ENCODE data around the gene CCER1.

The CCER1 gene

DNA sequence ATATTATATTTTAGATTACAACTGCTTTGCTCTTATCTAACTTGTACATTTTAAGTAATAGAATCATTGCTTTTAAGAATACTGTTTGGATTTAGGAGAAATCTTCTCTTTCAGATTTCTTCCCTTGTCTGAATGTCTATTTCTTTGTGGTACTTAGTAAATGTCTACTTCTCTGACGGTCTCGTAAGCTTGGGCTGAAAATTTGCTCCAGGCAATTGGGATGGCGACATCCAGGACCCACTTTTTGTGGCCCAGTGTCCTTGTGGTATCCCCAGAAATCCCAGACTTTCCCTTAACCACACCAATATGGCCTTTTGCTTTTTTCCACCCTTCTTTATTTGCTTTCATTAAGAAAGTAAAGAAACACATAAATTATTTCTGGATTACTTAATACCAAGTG is 24.0 kb upstream of the CCER1 start:
- Mint-ChIP-seq H3K27me3 (peaks cover 4% of the 10 kb centered on the region), H3K4me3 (no peak overlapping the region), H3K9me3 (no peaks in the 10 kb centered on the region), H3K36me3 (ENCODE audit: low read depth) (no peaks in the 10 kb centered on the region), H3K4me1 (ENCODE audit: low read depth) (no peaks in the 10 kb centered on the region), H3K27ac (no peak overlapping the region)
- DNase-seq: no peak

DNA sequence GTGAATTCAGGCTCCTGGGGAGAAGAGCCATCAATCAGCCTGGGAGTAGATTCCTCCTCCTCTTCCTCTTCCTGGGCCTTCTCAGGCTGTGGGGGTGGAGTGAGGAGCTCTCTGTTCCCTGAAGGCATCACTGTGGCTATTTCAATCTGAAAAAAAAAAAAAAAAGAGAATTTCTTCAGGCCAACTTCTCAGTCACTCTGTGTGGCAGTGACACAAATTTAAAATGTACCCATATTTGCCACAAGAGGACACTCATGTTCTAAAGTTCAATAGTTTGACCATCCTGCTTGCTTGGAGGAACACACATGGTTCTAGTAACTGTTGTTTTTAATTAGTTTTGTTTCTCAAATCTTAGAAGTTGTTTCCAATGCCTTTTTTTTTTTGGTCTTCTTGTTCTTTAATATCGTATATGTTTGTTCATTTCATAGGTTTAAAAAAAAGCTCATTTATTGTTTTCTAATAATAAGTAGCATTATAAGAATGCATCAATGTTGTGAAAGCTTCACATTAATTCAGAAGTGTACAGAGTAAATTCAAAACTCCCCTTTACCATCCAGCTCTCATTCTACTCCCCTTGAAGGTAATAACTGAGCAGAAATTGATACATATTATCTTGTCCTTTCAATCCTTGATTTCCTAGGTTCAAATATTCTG is 23.3 kb upstream of the CCER1 start:
- no peaks in the 10 kb centered on the region for H3K36me3 Mint-ChIP-seq (ENCODE audit: low read depth)
- H3K27ac Mint-ChIP-seq: no peak overlapping the region
- H3K4me3 Mint-ChIP-seq: no peak overlapping the region
- H3K9me3 Mint-ChIP-seq: no peaks in the 10 kb centered on the region
- no peaks in the 10 kb centered on the region for H3K4me1 Mint-ChIP-seq (ENCODE audit: low read depth)
- no peak for DNase-seq
- no peaks in the 10 kb centered on the region for H3K27me3 Mint-ChIP-seq

DNA sequence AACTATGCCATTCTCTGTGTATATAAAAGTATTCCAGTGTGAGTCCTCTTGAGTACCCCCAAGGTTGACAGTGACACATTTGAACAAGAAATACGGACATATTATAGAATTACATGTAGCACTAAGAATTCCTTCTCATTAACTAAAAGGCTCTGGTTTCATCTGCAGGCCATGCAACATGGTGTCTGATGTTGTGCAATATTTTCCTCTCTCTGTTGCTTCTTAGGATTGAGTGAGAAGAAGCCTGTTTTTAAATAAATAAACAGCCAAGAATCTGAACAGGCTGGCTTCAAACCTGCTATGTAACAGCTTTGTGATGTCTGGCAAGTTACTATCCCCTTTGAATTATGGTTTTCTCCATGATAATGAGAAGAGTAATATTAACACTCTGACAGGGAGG is 22.2 kb upstream of the CCER1 start:
- H3K4me3 Mint-ChIP-seq: no peak overlapping the region
- H3K27ac Mint-ChIP-seq: no peak overlapping the region
- DNase-seq: no peak
- H3K4me1 Mint-ChIP-seq (ENCODE audit: low read depth): no peaks in the 10 kb centered on the region
- H3K9me3 Mint-ChIP-seq: no peaks in the 10 kb centered on the region
- no peaks in the 10 kb centered on the region for H3K36me3 Mint-ChIP-seq (ENCODE audit: low read depth)
- no peaks in the 10 kb centered on the region for H3K27me3 Mint-ChIP-seq

DNA sequence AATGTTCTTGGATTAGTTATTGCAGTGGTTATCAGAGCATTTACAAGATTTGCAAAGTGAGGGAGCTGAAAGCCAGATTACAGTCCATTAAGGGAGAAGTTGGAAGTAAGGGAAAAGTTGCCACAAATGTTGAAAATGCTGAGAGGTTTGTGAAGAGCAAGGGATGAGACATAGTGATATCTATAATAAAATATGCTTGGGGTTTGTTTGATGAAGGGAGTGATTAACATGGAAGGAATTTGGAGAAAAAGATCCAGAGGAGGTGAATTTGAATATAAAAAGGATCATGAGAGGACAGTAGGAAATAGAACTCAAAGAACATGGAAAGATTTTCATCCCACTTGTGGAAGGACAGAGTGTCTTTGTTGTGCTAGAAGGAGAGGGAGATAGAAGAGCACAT is 19.3 kb upstream of the CCER1 start:
- no peak overlapping the region for H3K27ac Mint-ChIP-seq
- peaks cover 4% of the 10 kb centered on the region for H3K27me3 Mint-ChIP-seq
- H3K36me3 Mint-ChIP-seq (ENCODE audit: low read depth): no peaks in the 10 kb centered on the region
- H3K9me3 Mint-ChIP-seq: no peaks in the 10 kb centered on the region
- H3K4me3 Mint-ChIP-seq: no peak overlapping the region
- DNase-seq: no peak
- no peaks in the 10 kb centered on the region for H3K4me1 Mint-ChIP-seq (ENCODE audit: low read depth)

DNA sequence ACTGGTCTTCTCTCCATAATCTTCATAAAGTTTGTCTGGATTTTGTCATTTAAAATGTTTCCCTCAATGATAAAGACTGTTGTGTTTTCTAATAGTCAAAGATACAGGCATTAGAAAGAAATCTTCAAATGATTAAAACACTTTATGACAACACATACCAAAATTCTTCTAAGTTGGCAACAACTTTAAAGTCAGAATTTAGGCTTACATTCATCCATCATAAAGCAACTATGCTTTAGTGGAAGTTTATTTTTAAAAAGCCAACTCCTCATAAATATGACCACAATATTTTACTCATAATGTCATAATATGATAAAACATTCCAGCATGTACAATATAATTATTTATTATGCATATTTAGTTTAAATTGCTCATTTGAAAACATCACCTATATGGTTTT is 17.2 kb upstream of the CCER1 start:
- H3K27me3 Mint-ChIP-seq: peaks cover 11% of the 10 kb centered on the region
- H3K4me1 Mint-ChIP-seq (ENCODE audit: low read depth): no peaks in the 10 kb centered on the region
- no peak for DNase-seq
- H3K9me3 Mint-ChIP-seq: no peaks in the 10 kb centered on the region
- no peaks in the 10 kb centered on the region for H3K36me3 Mint-ChIP-seq (ENCODE audit: low read depth)
- H3K4me3 Mint-ChIP-seq: no peak overlapping the region
- no peak overlapping the region for H3K27ac Mint-ChIP-seq

DNA sequence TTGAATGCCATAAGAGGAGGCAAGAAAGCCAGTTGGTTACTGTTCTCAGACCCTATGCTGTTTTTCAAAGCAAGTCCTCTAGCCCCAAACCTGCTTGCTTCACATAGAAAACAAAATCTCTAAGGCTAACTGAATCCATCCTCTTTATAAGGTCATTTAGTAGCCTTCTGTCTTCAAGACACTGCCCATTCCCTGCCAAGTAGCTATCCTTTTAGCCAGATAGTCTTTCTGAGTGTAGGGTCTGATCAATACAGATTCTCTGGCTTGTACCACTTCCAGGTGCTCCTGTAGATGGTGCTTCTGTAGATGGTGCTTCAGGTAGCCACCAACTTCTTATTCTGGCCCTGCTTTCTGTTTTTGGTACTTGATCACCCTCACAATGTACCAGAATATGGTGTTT is 15.9 kb upstream of the CCER1 start:
- DNase-seq: no peak
- Mint-ChIP-seq H3K4me3 (no peak overlapping the region), H3K4me1 (ENCODE audit: low read depth) (no peaks in the 10 kb centered on the region), H3K27ac (no peak overlapping the region), H3K27me3 (peaks cover 14% of the 10 kb centered on the region), H3K9me3 (no peaks in the 10 kb centered on the region), H3K36me3 (ENCODE audit: low read depth) (no peaks in the 10 kb centered on the region)

DNA sequence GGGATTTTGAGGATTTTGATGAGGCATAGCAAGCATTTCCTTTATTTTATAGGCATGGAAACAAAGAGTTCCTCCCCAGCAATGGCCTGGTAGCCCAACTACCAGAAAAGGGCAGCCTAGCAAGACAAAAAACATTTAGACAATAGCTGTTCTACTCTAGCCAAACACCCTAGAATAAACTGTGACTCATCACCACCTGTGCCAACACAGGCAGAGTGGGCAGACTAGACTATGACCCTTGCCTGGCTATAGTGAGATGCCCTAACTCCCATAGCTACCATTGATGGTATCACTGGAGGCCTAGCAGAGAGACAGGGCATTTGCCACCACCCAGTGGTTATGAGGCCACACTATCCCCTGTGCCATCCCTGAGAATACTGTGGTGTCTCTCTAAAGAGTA is 15.5 kb upstream of the CCER1 start:
- Mint-ChIP-seq H3K36me3 (ENCODE audit: low read depth) (no peaks in the 10 kb centered on the region), H3K9me3 (no peaks in the 10 kb centered on the region), H3K27me3 (peaks cover 14% of the 10 kb centered on the region), H3K4me1 (ENCODE audit: low read depth) (no peaks in the 10 kb centered on the region), H3K4me3 (no peak overlapping the region), H3K27ac (no peak overlapping the region)
- DNase-seq: no peak

DNA sequence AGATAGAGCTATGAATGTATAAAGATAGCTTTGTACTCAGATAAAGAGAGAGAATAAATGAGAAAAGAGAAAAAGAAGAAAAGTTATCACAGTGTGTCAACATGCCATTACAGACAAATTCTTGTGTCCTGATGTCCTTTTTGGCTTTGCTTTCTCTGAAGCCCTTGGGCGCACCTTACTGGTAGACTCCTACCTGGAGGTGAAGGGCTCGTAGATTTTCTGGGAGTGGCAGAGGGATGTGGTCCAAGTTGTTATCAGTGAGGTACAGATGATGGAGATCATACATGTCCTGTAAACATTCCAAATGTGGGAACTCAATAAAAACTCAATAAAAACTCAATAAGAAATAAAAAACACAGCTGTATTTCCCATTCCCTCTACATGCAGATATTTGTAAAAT is 14.9 kb upstream of the CCER1 start:
- Mint-ChIP-seq H3K36me3 (ENCODE audit: low read depth) (no peaks in the 10 kb centered on the region), H3K4me1 (ENCODE audit: low read depth) (no peaks in the 10 kb centered on the region), H3K27me3 (peaks cover 14% of the 10 kb centered on the region), H3K9me3 (no peaks in the 10 kb centered on the region), H3K4me3 (no peak overlapping the region), H3K27ac (no peak overlapping the region)
- no peak for DNase-seq

DNA sequence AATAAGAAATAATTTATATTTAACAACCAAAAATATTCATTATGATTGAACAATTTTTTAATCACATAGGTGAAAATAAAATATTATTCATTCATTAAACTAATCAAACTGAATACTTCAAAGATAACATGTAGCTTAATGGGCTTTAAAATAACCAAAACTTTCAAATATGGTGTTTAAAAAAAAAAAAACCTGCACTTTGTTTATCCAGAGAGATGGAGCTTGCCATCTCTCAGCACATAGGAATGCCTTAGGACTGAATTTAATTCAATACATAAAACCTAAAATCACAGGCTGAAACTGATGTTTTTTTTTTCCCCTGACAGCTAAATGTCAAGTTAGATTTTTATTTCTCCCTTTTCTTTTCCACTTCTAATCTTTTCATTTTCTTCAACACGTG is 14.4 kb upstream of the CCER1 start:
- no peak overlapping the region for H3K4me3 Mint-ChIP-seq
- no peaks in the 10 kb centered on the region for H3K4me1 Mint-ChIP-seq (ENCODE audit: low read depth)
- H3K27me3 Mint-ChIP-seq: peaks cover 14% of the 10 kb centered on the region
- no peak overlapping the region for H3K27ac Mint-ChIP-seq
- no peaks in the 10 kb centered on the region for H3K36me3 Mint-ChIP-seq (ENCODE audit: low read depth)
- no peak for DNase-seq
- no peaks in the 10 kb centered on the region for H3K9me3 Mint-ChIP-seq

DNA sequence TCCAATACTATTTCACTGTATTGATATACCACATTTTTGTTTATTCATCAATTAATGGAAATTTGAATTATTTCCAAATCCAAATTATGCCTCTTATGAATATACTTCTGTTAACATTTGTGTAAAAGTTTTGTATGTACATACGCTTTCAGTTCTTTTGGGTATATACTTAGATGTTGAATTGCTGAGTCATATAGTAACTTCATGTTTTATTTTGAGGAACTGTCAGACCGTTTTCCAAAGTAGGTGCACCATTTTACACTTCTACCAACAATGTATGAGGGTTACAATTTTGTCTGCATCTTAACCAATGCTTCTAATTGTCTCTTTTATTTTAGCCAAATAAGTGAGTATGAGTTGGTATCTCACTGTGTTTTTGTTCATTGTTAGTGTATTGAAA is 10.2 kb upstream of the CCER1 start:
- no peak overlapping the region for H3K27ac Mint-ChIP-seq
- no peaks in the 10 kb centered on the region for H3K9me3 Mint-ChIP-seq
- no peaks in the 10 kb centered on the region for H3K4me1 Mint-ChIP-seq (ENCODE audit: low read depth)
- no peaks in the 10 kb centered on the region for H3K36me3 Mint-ChIP-seq (ENCODE audit: low read depth)
- no peak for DNase-seq
- H3K27me3 Mint-ChIP-seq: peaks cover 14% of the 10 kb centered on the region
- H3K4me3 Mint-ChIP-seq: no peak overlapping the region

DNA sequence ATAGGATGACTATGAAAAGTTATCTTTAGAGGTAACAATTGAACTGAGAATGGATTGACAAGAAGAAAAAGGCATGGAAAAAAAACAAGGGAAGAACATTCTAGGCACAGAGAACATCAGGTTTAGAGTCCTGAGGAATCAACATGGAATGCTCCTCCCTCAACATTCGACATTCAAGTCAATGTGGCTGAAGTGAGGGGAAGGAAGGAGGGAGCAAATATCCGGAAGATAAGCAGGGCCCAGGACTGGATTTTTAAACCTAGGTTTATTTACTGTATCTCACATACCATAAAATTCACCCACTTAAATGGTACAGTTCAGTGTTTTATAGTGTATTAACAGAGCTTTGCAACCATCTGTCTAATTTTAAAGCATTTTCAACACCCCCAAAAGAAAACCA is 9.6 kb upstream of the CCER1 start:
- Mint-ChIP-seq H3K9me3 (no peaks in the 10 kb centered on the region), H3K4me3 (no peak overlapping the region), H3K36me3 (ENCODE audit: low read depth) (no peaks in the 10 kb centered on the region), H3K27me3 (peaks cover 10% of the 10 kb centered on the region), H3K27ac (no peak overlapping the region), H3K4me1 (ENCODE audit: low read depth) (no peaks in the 10 kb centered on the region)
- no peak for DNase-seq

DNA sequence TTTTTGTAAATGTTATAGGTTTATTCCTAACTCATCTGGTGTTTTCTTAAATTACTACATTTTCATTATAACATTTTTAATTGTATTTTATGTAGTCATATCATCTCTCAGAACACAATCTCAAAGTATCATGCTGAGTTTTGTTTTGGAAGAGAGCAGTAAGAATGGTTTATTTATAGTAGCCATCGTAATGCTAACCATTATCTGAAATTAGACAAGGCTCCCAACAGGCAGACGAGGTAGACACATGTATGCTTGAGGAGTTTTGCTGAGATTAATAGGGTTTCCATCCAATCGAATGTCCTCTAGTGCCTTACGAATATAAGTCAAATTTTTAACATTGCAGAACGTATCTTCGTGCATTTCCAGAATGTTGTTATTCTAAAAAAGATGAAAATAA is 9.0 kb upstream of the CCER1 start:
- Mint-ChIP-seq H3K27me3 (peaks cover 10% of the 10 kb centered on the region), H3K9me3 (no peaks in the 10 kb centered on the region), H3K36me3 (ENCODE audit: low read depth) (no peaks in the 10 kb centered on the region), H3K4me1 (ENCODE audit: low read depth) (no peaks in the 10 kb centered on the region), H3K4me3 (no peak overlapping the region), H3K27ac (no peak overlapping the region)
- no peak for DNase-seq

DNA sequence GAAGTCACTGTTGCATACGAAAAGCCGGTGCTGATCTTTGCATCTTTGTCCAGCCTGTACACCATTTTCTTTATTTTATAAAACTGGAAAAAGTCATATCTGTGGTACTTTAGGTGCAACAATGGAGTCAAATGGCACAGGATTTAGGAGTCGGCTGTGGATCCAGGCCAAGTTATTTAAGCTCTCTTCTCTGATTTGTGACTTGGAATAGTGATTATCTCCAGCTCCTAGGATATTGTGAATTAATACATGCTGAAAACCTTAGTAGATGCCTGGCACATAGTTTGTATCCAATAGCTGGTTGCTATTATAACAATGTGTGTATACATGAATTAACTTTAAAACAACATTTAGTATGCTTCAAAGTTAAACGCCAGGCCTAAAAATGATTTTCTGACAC is 6.2 kb upstream of the CCER1 start:
- H3K27me3 Mint-ChIP-seq: no peaks in the 10 kb centered on the region
- H3K4me3 Mint-ChIP-seq: no peak overlapping the region
- DNase-seq: no peak
- H3K4me1 Mint-ChIP-seq (ENCODE audit: low read depth): no peaks in the 10 kb centered on the region
- no peak overlapping the region for H3K27ac Mint-ChIP-seq
- no peaks in the 10 kb centered on the region for H3K9me3 Mint-ChIP-seq
- no peaks in the 10 kb centered on the region for H3K36me3 Mint-ChIP-seq (ENCODE audit: low read depth)

DNA sequence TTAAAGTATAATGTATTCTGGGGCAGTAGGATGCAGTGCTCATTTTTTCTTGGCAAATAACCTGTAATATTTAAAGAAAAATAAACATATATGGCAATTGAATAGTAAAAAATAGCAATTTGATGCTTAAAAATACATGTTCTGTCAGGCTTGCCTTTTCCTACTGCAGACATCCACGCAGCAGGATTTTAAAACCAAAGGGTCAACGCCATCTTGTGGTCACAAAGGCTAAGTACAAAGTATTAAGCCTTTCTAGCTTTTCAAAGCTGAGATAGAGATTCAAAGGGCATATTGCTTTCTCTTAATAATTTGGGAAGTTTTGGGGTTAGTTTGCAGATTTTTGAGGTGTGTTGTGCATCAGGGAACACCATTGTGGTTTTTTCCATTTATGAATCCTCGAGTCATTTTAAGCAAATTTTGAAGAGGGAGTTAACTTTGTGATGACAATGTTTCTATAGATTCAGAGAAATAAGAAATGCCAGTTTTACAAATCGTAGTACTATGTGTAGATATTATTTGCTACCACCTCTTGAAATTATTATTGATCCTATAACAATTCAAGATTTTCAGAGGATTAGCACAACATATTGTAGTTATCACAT is 4.7 kb upstream of the CCER1 start:
- DNase-seq: no peak
- Mint-ChIP-seq H3K27ac (no peak overlapping the region), H3K4me1 (ENCODE audit: low read depth) (no peaks in the 10 kb centered on the region), H3K4me3 (no peak overlapping the region), H3K9me3 (no peaks in the 10 kb centered on the region), H3K36me3 (ENCODE audit: low read depth) (no peaks in the 10 kb centered on the region), H3K27me3 (no peaks in the 10 kb centered on the region)

DNA sequence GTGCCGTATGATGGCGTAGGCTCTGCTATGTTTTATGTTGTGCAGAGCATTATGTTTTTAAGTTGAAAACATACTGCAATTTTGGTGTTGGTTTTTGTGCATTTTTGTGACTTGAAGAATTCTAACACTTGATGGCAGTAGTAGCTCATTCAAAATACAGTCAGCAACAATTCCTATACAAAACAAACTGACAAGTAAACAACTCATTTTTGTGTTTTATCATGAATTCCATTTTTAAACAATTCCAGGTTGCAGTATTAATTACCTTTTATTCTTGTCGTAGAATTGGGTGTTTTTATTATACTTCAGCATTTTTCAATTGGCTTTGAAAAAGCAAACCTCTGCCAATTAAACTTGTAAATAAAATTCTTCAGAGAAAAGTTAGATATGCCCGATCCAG is 4.1 kb upstream of the CCER1 start:
- H3K27ac Mint-ChIP-seq: no peak overlapping the region
- no peaks in the 10 kb centered on the region for H3K27me3 Mint-ChIP-seq
- no peaks in the 10 kb centered on the region for H3K4me1 Mint-ChIP-seq (ENCODE audit: low read depth)
- H3K4me3 Mint-ChIP-seq: no peak overlapping the region
- no peak for DNase-seq
- H3K9me3 Mint-ChIP-seq: no peaks in the 10 kb centered on the region
- H3K36me3 Mint-ChIP-seq (ENCODE audit: low read depth): no peaks in the 10 kb centered on the region

DNA sequence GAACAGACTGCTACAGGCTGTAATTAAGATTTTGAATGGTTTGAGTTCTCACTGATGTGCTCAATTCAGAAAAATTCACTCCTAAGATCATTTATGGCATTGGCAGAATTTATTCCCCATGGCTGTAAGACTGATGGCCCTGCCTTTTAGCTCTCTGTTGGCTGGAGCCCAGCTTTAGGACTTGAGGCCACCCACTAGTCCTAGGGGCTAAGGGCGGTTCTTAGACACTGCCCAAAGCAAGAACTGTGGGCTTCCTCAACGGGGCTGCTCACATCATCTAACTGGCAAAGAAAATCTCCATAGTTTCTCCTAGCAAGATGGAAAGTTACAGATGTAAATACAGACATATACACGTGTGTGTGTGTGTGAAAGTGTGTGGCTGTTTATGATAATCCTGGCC is 3.4 kb upstream of the CCER1 start:
- DNase-seq: no peak
- Mint-ChIP-seq H3K4me1 (ENCODE audit: low read depth) (no peaks in the 10 kb centered on the region), H3K27me3 (no peaks in the 10 kb centered on the region), H3K4me3 (no peak overlapping the region), H3K27ac (no peak overlapping the region), H3K9me3 (no peaks in the 10 kb centered on the region), H3K36me3 (ENCODE audit: low read depth) (no peaks in the 10 kb centered on the region)

Measured in activated T-cell treated with anti-CD3 and anti-CD28 coated beads, Interleukin-2, amount 50 U/mL, for 24 hours (primary cell).